ENCODE results near the gene MYOF.

Gene MYOF, protein sequence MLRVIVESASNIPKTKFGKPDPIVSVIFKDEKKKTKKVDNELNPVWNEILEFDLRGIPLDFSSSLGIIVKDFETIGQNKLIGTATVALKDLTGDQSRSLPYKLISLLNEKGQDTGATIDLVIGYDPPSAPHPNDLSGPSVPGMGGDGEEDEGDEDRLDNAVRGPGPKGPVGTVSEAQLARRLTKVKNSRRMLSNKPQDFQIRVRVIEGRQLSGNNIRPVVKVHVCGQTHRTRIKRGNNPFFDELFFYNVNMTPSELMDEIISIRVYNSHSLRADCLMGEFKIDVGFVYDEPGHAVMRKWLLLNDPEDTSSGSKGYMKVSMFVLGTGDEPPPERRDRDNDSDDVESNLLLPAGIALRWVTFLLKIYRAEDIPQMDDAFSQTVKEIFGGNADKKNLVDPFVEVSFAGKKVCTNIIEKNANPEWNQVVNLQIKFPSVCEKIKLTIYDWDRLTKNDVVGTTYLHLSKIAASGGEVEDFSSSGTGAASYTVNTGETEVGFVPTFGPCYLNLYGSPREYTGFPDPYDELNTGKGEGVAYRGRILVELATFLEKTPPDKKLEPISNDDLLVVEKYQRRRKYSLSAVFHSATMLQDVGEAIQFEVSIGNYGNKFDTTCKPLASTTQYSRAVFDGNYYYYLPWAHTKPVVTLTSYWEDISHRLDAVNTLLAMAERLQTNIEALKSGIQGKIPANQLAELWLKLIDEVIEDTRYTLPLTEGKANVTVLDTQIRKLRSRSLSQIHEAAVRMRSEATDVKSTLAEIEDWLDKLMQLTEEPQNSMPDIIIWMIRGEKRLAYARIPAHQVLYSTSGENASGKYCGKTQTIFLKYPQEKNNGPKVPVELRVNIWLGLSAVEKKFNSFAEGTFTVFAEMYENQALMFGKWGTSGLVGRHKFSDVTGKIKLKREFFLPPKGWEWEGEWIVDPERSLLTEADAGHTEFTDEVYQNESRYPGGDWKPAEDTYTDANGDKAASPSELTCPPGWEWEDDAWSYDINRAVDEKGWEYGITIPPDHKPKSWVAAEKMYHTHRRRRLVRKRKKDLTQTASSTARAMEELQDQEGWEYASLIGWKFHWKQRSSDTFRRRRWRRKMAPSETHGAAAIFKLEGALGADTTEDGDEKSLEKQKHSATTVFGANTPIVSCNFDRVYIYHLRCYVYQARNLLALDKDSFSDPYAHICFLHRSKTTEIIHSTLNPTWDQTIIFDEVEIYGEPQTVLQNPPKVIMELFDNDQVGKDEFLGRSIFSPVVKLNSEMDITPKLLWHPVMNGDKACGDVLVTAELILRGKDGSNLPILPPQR (N-terminal part only)

DNA sequence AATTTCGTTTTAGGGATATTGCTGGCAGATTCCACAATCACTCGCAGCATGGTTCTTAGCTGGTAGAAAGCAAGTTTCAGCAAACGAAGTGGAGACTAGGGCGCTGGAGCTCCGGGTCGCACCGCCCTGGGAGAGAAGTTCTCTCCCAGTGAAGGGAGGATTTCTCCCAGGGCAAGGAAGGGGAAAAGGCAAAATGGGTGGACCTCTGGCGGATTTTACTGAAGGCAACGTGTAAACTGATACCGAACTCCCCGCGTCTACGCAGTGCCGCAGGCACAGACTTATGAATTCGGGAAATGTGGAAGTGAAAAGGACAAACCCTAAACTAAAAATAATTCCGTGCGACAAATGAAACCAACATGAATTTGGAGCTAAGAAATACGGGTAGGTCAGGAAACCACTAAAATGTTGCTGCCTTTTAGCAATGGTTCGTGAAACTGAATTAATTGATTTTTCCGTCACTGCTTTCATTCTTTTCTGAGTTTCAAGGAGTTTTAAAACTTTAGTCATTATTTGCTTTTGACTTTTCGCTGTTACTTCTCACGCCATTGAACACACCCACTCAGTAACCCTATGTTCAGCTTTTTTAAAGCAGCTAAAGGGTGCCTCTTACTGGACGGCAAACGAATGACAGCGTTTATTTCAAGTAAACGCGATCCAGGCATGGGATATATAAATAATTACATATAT, at the start of gene MYOF:
TSS of gene MYOF (minus strand) at position 190 of the 690 bp plus-strand sequence. CDS start at position 50, 140 bp downstream.
- peak; percentile 65 for DNase-seq

- DNase-seq = no peak
Observed at GRCh38 chr10:93518531-93518930, 36.4 kb upstream of the MYOF start.

- DNase-seq = no peak
Observed at GRCh38 chr10:93516006-93516380, 33.9 kb upstream of the MYOF start.

DNA sequence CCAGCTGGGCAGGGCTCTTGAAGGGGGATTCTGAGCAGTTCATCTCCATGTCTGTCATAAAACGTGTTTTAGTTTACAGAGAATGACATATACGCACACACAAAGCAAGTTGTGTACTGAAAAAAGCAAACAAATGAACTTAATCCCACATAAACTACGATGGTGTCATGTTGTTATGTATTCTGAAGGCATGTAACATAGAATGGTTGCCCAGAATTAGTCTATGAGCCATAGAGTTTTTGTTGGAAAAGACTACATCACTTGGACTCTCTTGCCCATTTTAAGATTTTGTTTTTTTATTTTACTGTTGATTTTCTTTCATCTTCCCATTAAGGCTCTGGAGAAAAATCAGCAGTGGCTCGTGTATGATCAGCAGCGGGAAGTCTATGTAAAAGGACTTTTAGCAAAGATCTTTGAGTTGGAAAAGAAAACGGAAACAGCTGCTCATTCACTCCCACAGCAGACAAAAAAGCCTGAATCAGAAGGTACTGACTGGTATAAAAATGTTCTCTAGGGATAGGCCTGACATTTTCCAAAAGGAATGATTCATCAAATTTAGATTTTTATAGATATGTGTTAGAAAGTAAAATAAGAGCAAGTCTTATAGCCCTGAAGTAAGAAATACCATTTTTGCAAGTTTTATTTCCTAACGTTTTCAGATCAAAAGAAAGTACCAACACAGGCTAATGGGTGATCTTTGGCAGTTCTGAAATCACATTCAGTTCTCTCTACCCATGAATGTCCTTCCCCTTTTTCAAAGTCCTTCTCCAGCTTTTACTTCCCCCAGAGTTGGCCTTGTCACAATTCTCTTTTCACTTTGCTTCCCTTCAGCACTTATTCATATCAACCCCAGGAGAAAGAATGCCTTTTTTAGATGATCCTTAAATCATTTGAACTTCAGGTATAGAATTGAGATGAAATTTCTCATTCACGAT, 33.2 kb upstream of the MYOF start:
- DNase-seq = no peak

- no peak for DNase-seq
Observed at GRCh38 chr10:93514521-93514920, 32.4 kb upstream of the MYOF start.

DNA sequence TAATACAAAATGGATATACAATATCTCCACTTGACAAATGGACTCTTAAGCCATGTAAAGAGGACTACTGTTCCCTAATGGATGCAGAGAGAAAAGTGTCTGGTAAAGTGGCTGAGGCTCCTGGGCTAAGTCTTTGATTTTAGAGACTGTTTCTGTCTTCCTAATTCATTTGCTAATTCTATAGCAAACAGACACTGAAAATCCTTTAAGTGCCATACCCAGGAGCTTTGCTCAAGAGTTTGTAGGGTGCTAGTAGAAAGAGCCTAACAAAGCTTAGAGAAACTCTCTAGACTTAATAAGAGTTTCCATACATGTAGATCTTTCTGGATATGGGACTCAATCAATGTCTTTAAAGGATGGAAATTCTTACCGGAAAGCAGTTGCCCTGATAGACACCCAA, 31.0 kb upstream of the MYOF start:
- no peak for DNase-seq

DNA sequence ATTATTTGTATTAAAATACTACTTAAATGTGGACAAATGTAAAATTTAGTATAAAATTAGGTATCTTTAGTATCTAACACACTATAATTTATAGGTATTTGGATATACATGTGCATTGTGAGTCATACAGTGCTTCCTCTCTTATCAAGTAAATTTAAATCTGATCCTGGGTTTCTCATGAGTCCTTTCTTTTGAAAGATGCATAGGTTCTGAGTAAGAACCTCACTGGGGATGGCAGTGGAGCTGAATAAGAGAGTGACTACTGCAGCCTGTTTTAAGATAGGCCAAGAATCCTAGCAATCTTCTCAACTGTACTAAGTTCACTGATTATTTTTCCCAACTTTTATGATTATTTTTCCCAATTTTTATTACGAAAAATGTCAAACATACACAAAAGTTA, 30.4 kb upstream of the MYOF start:
- no peak for DNase-seq

DNA sequence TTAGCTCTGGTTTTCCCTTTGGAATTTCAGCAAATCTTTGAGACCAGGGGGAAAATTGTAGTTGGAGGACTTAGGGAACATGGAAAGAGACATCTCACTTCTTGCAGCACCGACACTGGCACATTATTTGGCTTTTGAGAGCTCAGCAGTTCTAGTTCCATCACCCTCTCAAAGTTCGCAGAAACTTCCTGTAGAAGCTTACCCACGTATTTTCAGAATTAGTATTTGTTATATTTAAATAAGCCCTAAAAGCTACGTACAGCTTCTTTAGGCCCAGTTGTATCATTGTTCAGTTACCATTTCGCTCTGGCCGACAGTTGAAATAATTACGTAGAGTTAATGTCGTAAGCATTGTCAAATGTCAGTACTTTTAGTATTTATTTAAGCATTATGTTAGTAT, 27.7 kb upstream of the MYOF start:
- DNase-seq = no peak

GRCh38 chr10:93505075-93505474, 22.9 kb upstream of the MYOF start:
- DNase-seq = no peak

- DNase-seq = no peak
Observed at GRCh38 chr10:93503075-93503474, 20.9 kb upstream of the MYOF start.

- no peak for DNase-seq
Observed at GRCh38 chr10:93501650-93502049, 19.5 kb upstream of the MYOF start.

GRCh38 chr10:93498166-93498565, 16.0 kb upstream of the MYOF start:
- DNase-seq = peak; percentile 26

DNA sequence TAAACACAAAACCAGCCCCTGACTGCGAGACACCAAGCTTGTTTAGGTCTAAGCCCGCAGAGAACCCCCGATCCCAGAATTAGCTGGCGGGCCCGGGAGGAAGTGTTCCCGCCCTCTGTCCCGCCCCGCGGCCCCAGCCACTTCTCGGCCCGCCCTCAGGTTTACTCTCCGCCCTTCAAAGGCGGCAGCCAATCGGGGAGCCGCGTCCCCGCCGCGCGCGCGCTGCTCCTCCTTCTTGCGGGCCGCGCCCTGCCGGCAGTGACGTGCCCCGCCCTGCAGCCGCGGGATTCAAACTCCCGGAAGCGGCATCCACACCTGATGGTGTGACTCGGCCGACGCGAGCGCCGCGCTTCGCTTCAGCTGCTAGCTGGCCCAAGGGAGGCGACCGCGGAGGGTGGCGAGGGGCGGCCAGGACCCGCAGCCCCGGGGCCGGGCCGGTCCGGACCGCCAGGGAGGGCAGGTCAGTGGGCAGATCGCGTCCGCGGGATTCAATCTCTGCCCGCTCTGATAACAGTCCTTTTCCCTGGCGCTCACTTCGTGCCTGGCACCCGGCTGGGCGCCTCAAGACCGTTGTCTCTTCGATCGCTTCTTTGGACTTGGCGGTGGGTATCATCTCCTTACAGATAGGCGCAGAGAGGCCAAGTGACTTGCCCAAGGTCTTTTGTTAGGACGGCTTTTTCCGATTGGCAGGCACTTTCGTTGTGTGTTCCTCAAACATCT, 14.3 kb upstream of the MYOF start, which contains the start of gene CEP55:
TSS of gene CEP55 (plus strand) at position 291 of the 720 bp plus-strand sequence. CDS start 3,440 bp downstream, outside the sequence.
- peak; percentile 97 for DNase-seq

- DNase-seq = peak; percentile 33
Observed at GRCh38 chr10:93495654-93496321, 13.7 kb upstream of the MYOF start.

DNA sequence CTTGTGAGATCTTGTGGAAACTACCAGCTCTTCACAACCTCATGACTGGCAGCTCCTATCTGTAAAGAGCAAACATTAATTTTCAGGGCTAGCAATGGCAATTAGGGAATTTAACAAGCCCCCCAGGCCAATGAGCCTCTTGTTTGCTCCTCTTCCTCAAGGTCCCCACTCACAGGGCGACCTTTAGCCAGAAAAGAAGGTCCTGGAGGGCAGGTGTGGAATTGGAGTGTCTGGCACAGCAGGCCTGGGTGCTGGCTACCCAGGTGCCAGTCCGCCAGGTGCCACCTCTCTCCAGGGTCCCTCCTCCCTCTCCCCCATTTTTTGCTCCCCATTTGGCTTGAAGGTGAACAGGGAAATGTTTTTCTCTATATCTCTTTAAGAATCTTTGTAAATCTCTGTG, 12.4 kb upstream of the MYOF start:
- DNase-seq = no peak

GRCh38 chr10:93493162-93493561, 11.0 kb upstream of the MYOF start:
- DNase-seq = no peak

- DNase-seq = no peak
Observed at GRCh38 chr10:93491602-93492121, 9.5 kb upstream of the MYOF start.

GRCh38 chr10:93488956-93489528, 6.9 kb upstream of the MYOF start:
- no peak for DNase-seq

- no peak for DNase-seq
Observed at GRCh38 chr10:93485690-93486089, 3.6 kb upstream of the MYOF start.

Data from stimulated activated CD4-positive, alpha-beta T cell treated with anti-CD3 and anti-CD28 coated beads, Interleukin-15, amount 100 ng/mL, for 24 hours (primary cell).